ENCODE results near the gene ZNF501.
A peak's percentile ranks its signal among the peaks of the same experiment; 100 is the strongest.

Gene ZNF501

GRCh38 chr3:44729384-44729910, at the start of gene ZNF501:
Gene ZNF501 (plus strand): TSS chr3:44729635. CDS start chr3:44734422, 4,787 bp downstream.
- DNase-seq (ENCODE audit: low read depth in 3 of 3) = peak; percentile 63 to 79 (median 77)

GRCh38 chr3:44680921-44681455, 48.4 kb upstream of the ZNF501 start:
- DNase-seq (ENCODE audit: low read depth in 3 of 3) = no peak

- DNase-seq (ENCODE audit: low read depth in 3 of 3) = no peak
Measured at GRCh38 chr3:44682182-44682896, 47.1 kb upstream of the ZNF501 start.

GRCh38 chr3:44685128-44685800, 44.2 kb upstream of the ZNF501 start:
- peak in 2 of 3 experiments; percentile 25 to 27 for DNase-seq (ENCODE audit: low read depth in 3 of 3)

GRCh38 chr3:44687898-44688297, 41.5 kb upstream of the ZNF501 start:
- DNase-seq (ENCODE audit: low read depth in 3 of 3) = no peak

GRCh38 chr3:44712455-44713075, 16.9 kb upstream of the ZNF501 start, which contains the start of gene ZNF502:
Gene ZNF502 (plus strand): TSS chr3:44712660. CDS start chr3:44720262, 7,602 bp downstream.
- peak; percentile 2 to 50 (median 26) for DNase-seq (ENCODE audit: low read depth in 3 of 3)

- no peak for DNase-seq (ENCODE audit: low read depth in 3 of 3)
Measured at GRCh38 chr3:44721231-44722102, 8.0 kb upstream of the ZNF501 start.

- DNase-seq (ENCODE audit: low read depth in 3 of 3) = no peak
Measured at GRCh38 chr3:44722103-44722401, 7.4 kb upstream of the ZNF501 start.

- no peak for DNase-seq (ENCODE audit: low read depth in 3 of 3)
Measured at GRCh38 chr3:44734646-44735168, 5.3 kb downstream of the ZNF501 start.

GRCh38 chr3:44761101-44761423, 31.6 kb downstream of the ZNF501 start:
- DNase-seq (ENCODE audit: low read depth in 3 of 3) = peak in 1 of 3 experiments; percentile 2

GRCh38 chr3:44761424-44762169, 32.2 kb downstream of the ZNF501 start, which contains the start of the genes KIAA1143 and KIF15:
Gene KIAA1143 (minus strand): TSS chr3:44761619. CDS start chr3:44761602, 17 bp downstream.
Gene KIF15 (plus strand): TSS chr3:44761794. CDS start chr3:44761866, 72 bp downstream.
- peak; percentile 95 to 98 (median 97) for DNase-seq (ENCODE audit: low read depth in 3 of 3)

GRCh38 chr3:44762170-44762677, 32.8 kb downstream of the ZNF501 start:
- DNase-seq (ENCODE audit: low read depth in 3 of 3) = no peak

GRCh38 chr3:44762690-44763089, 33.3 kb downstream of the ZNF501 start:
- DNase-seq (ENCODE audit: low read depth in 3 of 3) = no peak

GRCh38 chr3:44764248-44764647, 34.8 kb downstream of the ZNF501 start:
- DNase-seq (ENCODE audit: low read depth in 3 of 3) = no peak

GRCh38 chr3:44771424-44772098, 42.1 kb downstream of the ZNF501 start:
- DNase-seq (ENCODE audit: low read depth in 3 of 3) = no peak

- DNase-seq (ENCODE audit: low read depth in 3 of 3) = no peak
Measured at GRCh38 chr3:44772099-44772442, 42.6 kb downstream of the ZNF501 start.

- no peak for DNase-seq (ENCODE audit: low read depth in 3 of 3)
Measured at GRCh38 chr3:44782891-44783290, 53.5 kb downstream of the ZNF501 start.
